Esophagus (tissue), 2 donors: ENCODE measurements around the gene TAF3. TPM values are rescaled to one million over a fixed set of nuclear protein-coding genes. Genes with fewer than 3 reads are reported as not detected.

ENCODE experiments used
- H3K27ac ChIP-seq, 2 donors: one replicate each; pipeline ENCODE4 v1.5.1; 2013; ENCODE audit warnings: low read depth in 2 of 2, mild to moderate bottlenecking in 2 of 2, inconsistent platforms in 1 of 2, low read length in 1 of 2, moderate library complexity in 1 of 2
- H3K27me3 ChIP-seq, 2 donors: one replicate each; pipeline ENCODE4 v1.6.1; 2013; ENCODE audit warnings: low read length in 2 of 2, control low read depth in 1 of 2, mild to moderate bottlenecking in 1 of 2; ENCODE audit not compliant: insufficient read depth in 2 of 2, control insufficient read depth in 1 of 2
- H3K36me3 ChIP-seq, 2 donors: one replicate each; pipeline ENCODE4 v1.6.1; 2013; ENCODE audit warnings: low read length in 1 of 2; ENCODE audit not compliant: control insufficient read depth in 2 of 2, insufficient read depth in 2 of 2
- H3K4me1 ChIP-seq, 2 donors: one replicate each; pipeline ENCODE4 v1.6.1; 2013; ENCODE audit warnings: low read length in 1 of 2; ENCODE audit not compliant: control insufficient read depth in 2 of 2, insufficient read depth in 2 of 2
- H3K4me3 ChIP-seq, 2 donors: one replicate each; pipeline ENCODE4 v1.5.1; 2013; ENCODE audit warnings: low read length in 2 of 2, mild to moderate bottlenecking in 2 of 2, low read depth in 1 of 2, moderate library complexity in 1 of 2
- H3K9me3 ChIP-seq, 2 donors: one replicate each; pipeline ENCODE4 v1.6.1; 2013; ENCODE audit warnings: mild to moderate bottlenecking in 2 of 2, low read depth in 1 of 2, low read length in 1 of 2, moderate library complexity in 1 of 2; ENCODE audit not compliant: control insufficient read depth in 2 of 2, insufficient read depth in 1 of 2
- WGBS, 2 donors: extraction: QIAGEN DNeasy Blood & Tissue Kit; methylation state at CpG; one replicate each; pipeline ENCODE4 v1.1.7; 2013; 5-methylcytosine and 5-hydroxymethylcytosine counted together
- polyA plus RNA-seq, 2 donors: library from polyadenylated mRNA; stranded (reverse); fragments of 200-250 nt; gene quantifications; one replicate each; pipeline ENCODE4 v1.2.3, GENCODE V29; 2013
- donor health status: healthy with polysubstance abuse.
- donor health status: Bipolar disorder and iron deficiency.

Gene TAF3
- polyA plus RNA-seq, 2 donors = 1.6 to 1.9 TPM

DNA sequence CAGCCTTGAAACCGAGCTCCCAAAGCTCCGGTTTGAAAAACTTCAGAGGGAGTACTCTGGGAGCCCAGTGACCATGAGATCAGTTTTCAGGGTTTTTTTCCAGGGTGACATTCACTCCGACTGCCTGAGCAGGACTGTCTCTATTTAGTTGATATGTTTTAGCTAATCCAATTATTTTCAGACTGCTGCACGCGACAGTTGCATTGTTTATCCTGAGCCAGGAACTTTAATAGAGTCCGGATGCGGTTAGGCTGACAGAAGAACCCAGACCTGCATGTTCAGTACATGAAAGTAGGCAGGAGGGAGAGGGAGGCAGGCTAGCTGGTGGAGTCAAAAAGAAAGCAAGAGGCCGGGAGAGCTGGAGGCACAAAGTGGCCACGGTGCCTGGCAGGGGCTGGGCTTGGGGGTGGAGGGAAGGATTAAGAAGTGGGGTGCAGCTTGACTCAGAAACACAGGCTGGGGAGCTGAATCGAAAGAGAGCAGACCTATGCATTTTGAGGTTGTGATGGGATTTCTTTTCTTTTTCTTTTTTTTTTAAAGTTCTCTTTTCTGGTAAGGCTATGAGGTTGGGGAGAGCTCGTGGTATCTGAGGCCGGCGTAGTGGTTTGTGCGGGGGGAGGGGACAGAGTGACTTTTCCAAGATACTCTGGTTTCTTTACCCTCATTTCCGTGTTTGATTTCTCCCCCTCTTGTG is 241.9 kb downstream of the TAF3 start:
- peaks cover 0 to 4% of the 10 kb centered on the region in 2 donors for H3K27me3 ChIP-seq
- H3K27ac ChIP-seq = no peak overlapping the region
- H3K9me3 ChIP-seq = no peaks in the 10 kb centered on the region
- peaks cover 0 to 5% of the 10 kb centered on the region in 2 donors for H3K4me1 ChIP-seq
- WGBS, 2 donors = 27 to 43% methylated on average over 14 to 15 of the region's 15 CpGs
- H3K36me3 ChIP-seq = no peaks in the 10 kb centered on the region
- no peak overlapping the region for H3K4me3 ChIP-seq

- peaks cover 0 to 3% of the 10 kb centered on the region in 2 donors for H3K4me1 ChIP-seq
- H3K27me3 ChIP-seq = peaks cover 0 to 3% of the 10 kb centered on the region in 2 donors
- WGBS, 2 donors = 55 to 60% methylated on average over 10 of the region's 10 CpGs
- H3K9me3 ChIP-seq = no peaks in the 10 kb centered on the region
- no peaks in the 10 kb centered on the region for H3K36me3 ChIP-seq
- H3K27ac ChIP-seq = peak overlapping the region in 1 of 2 donors; percentile 33
- no peak overlapping the region for H3K4me3 ChIP-seq
These were observed 242.4 kb downstream of the TAF3 start for GRCh38 chr10:8060704-8061121.

DNA sequence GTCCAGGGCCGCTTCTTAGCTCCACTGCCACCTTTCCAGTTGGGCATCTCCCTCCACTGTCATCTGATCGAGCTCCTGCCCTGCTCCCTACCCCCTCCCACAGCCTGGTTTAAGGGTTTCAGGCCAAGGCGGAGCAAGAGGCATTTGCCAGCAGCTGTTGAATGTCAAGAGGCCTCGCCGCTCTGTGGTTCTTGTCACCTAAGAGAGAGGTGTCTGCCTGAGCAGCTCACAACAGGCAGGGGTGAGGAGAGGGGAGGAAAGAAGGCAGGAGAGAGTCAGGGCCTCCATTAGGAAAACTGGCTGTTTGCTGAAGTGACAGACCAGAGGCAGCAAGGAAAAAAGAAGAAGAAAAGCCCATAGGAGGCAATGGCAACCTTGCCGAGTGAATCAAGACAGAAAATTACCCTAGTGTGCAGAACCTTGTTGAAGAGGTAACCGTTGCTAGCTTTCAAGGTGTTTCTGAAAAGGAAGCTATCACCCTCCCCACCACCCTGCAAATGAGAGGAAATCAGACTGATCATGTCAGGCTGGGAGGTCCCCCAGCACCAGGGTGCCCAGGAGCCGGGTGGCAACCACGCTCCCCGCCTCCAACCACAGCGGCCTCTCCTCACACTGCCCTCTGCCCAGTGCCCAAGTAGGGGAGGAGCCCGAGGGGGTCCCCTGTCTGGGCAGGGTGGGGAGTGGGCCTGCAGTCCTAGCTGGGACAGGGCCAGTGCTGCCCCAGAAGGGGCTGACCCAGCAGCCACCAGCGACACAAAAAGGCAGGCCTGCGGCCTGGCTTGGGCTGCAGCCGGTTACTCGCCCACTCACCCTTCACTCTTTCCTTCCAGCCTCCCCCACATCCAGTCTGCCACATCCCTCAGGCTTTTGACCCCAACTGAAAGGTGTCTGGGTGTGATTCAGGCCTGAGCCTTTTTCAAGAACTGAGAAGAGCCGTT is 243.2 kb downstream of the TAF3 start:
- H3K36me3 ChIP-seq = no peaks in the 10 kb centered on the region
- H3K27me3 ChIP-seq = no peaks in the 10 kb centered on the region
- no peaks in the 10 kb centered on the region for H3K9me3 ChIP-seq
- peaks cover 0 to 3% of the 10 kb centered on the region in 2 donors for H3K4me1 ChIP-seq
- 75 to 76% methylated on average over 17 of the region's 17 CpGs for WGBS, 2 donors
- H3K27ac ChIP-seq = peak overlapping the region in 1 of 2 donors; percentile 15
- no peak overlapping the region for H3K4me3 ChIP-seq

GRCh38 chr10:8063128-8063908 is 245.0 kb downstream of the TAF3 start:
- 62 to 77% methylated on average over 14 to 15 of the region's 15 CpGs for WGBS, 2 donors
- Histone ChIP-seq H3K27me3 (no peaks in the 10 kb centered on the region), H3K9me3 (no peaks in the 10 kb centered on the region), H3K27ac (no peak overlapping the region), H3K36me3 (no peaks in the 10 kb centered on the region), H3K4me1 (peaks cover 0 to 3% of the 10 kb centered on the region in 2 donors), H3K4me3 (no peak overlapping the region)

DNA sequence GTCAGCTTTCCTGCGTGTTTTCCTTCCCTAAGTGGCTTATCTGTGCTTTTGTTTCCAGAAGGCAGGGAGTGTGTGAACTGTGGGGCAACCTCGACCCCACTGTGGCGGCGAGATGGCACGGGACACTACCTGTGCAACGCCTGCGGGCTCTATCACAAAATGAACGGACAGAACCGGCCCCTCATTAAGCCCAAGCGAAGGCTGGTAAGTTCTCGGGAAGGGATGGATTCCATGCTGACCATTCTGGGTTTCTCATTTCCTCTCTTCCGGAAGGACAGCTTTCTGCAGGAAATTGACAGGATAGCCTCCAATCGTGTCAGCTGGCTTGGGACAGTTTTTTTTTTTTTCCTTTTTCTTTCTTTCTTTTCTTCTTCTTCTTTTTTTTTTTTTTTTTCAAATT is 245.6 kb downstream of the TAF3 start:
- no peak overlapping the region for H3K27ac ChIP-seq
- whole genome bisulfite sequencing, 2 donors = 63 to 69% methylated on average over 13 of the region's 13 CpGs
- no peaks in the 10 kb centered on the region for H3K9me3 ChIP-seq
- peaks cover 0 to 3% of the 10 kb centered on the region in 2 donors for H3K4me1 ChIP-seq
- H3K4me3 ChIP-seq = no peak overlapping the region
- H3K36me3 ChIP-seq = no peaks in the 10 kb centered on the region
- H3K27me3 ChIP-seq = no peaks in the 10 kb centered on the region

DNA sequence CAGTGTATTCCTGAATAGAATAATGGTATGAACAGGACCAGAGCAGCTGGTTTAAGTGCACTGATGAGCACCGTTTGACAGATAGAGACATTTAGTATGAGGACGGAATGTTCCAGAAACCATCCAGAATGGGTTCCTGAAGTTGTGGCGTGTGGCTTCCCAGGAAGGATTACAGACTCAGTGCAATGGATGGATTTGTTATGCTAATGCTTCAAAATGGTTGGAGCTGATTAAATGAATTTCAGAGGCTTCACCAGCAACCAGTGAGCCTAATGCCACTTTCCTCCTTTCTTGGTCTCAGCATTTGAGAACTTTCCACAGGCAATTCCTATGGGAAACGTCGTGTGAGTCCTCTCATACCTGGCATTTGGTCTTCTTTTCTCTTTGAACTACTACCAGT is 246.1 kb downstream of the TAF3 start:
- H3K36me3 ChIP-seq = no peaks in the 10 kb centered on the region
- H3K4me3 ChIP-seq = no peak overlapping the region
- H3K9me3 ChIP-seq = no peaks in the 10 kb centered on the region
- H3K27ac ChIP-seq = no peak overlapping the region
- H3K4me1 ChIP-seq = no peaks in the 10 kb centered on the region
- no peaks in the 10 kb centered on the region for H3K27me3 ChIP-seq
- 56 to 64% methylated on average over 5 of the region's 5 CpGs for WGBS, 2 donors

DNA sequence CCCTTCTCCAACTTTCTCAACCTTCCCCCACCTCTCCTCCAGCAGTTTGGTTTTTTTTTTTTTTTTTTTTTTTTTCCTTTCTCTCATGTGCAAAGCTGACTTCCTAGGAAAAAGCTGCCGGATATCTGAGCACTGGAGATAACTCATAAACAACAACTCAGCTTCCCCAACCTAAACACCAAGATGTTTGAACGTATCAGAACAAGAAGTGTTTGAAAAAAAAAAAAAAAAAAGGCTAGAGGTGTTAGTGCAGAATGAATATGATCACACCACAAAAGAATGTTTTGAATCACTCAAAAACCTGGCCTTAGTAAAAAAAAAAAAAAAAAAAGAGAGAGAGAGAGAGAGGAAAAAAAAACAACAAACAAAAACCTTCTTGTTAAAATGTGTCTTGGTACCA is 247.3 kb downstream of the TAF3 start:
- H3K27ac ChIP-seq = no peak overlapping the region
- 15 to 19% methylated on average over 2 of the region's 2 CpGs for WGBS, 2 donors

DNA sequence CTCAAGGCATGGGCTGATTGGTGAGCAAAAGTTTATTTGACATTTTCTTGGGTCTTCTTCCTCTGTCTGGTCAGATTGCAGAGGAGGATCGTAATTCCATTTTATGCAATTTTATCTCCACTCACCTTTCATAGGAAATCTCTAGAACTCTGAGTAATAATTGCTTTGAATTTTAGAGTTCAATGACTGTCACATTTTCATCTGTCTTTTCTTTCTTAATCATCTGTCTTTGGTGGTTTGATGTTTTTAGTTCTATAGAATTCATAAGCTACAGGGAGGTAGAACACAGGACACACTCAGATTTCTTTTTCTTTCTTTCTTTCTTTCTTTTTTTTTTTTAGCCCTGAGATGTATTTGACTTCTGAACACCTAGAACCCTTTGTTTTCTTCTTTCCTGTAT is 247.8 kb downstream of the TAF3 start:
- no peak overlapping the region for H3K27ac ChIP-seq
- no peaks in the 10 kb centered on the region for H3K36me3 ChIP-seq
- H3K4me3 ChIP-seq = no peak overlapping the region
- WGBS, 2 donors = 69 to 72% methylated on average over 1 of the region's 1 CpG
- H3K27me3 ChIP-seq = no peaks in the 10 kb centered on the region
- H3K4me1 ChIP-seq = no peaks in the 10 kb centered on the region
- H3K9me3 ChIP-seq = no peaks in the 10 kb centered on the region

More for the DNA sequence above, 247.3 kb downstream of the TAF3 start:
- no peaks in the 10 kb centered on the region for H3K27me3 ChIP-seq
- H3K4me1 ChIP-seq = no peaks in the 10 kb centered on the region
- no peaks in the 10 kb centered on the region for H3K36me3 ChIP-seq
- no peak overlapping the region for H3K4me3 ChIP-seq
- no peaks in the 10 kb centered on the region for H3K9me3 ChIP-seq
